Stimulated activated CD4-positive, alpha-beta T cell treated with anti-CD3 and anti-CD28 coated beads, Interleukin-2, amount 100 ng/mL, for 24 hours (primary cell): ENCODE measurements around the gene PNRC1.
"Not testable (repeated sequence)": the region's sequence is repeated elsewhere in the genome, so short reads cannot be mapped to it uniquely, and the experiment has no call there.

Source experiments
- DNase-seq, 2 donors: peaks; one replicate each; pipeline ENCODE4 v3.0.0-alpha.2; 2020

PNRC1 gene

DNA sequence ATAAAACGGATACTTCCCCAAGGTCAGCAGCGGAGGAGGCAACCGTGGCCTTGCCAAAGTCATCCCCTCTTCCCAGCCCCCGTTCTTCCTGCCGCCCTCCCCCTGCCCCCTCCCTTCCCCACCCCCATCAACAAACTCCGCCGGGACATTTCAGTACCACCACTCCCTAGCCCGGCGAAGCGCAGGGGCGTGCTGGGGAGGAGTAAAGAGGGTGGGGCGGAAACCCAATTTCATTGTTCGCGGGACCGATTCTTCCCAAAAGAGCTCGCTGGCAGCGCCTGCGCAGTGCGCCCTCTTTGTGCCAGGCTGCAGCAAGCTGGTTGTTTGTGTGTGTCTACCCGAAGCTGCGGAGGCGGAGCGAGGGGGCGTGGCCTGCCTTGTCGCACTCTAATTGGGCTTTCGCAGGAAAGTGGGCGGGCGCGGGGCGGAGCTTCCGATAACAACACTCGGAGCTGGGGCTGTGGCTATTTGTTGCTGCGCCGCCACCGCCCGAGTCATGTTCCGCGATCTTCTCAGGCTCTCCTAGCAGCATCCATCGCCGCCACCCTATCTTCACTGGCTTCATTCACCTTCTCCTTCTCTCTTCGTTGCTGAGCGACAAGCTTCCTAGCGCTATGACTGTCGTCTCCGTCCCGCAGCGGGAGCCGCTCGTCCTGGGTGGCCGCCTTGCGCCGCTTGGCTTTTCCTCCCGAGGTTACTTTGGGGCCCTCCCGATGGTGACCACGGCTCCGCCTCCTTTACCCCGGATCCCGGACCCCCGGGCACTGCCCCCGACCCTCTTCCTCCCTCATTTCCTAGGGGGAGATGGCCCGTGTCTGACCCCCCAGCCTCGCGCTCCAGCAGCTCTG lies at the start of gene PNRC1:
Gene PNRC1 (plus strand): TSS at position 471 of the 848 bp plus-strand sequence. CDS start 144 bp downstream, at position 615.
- DNase-seq, result peak; percentile 100

DNA sequence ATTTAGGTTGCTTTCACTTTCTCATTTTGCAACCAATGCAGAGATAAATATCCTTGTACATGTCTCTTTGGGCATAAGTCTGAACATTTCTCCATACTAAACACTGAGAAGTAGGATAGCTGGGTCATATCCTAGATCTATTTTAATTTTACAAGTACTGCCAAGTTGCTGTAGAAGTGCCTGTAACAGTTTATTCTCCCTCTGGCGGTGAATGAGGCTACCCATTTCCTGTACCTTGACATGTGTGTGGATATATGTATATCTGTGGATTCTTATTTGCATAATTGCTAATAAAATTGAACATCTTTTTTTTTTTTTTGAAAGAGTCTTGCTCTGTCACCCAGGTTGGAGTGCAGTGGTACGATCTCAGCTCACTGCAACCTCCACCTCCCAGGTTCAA lies 48.0 kb upstream of the PNRC1 start:
- no peak for DNase-seq

DNA sequence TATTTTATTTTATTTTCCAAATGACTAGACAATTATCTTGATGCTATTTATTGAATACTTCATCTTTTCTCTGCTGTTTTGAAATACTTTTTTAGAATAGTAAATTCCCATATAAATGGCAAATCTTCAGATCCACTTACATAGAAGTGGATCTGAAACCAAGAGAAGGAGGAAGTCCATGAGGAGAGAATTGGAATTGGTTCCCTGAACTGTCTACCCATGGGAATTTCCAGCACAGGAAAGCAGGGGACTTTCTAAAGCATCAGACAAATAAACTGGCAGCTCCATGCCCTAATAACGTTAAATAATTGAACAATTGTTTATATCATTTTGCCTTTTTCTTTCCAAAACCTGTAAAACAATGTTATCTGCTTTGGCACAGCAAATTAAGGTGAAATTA lies 47.1 kb upstream of the PNRC1 start:
- DNase-seq, result no peak

DNA sequence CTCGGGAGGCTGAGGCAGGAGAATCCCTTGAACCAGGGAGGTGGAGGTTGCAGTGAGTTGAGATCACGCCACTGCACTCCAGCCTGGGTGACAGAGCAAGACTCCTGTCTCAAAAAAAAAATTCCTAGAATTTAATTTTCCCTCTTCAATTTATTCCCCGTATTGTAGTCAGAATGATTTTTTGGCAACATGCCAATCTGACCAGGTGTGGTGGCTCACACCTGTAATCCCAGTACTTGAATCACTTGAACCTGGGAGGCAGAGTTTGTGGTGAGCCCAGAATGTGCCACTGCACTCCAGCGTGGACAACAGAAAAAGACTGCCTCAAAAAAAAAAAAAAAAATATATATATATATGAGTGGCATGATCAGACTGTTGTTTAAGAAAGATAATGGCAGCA lies 46.4 kb upstream of the PNRC1 start:
- DNase-seq, result not testable (repeated sequence)

DNA sequence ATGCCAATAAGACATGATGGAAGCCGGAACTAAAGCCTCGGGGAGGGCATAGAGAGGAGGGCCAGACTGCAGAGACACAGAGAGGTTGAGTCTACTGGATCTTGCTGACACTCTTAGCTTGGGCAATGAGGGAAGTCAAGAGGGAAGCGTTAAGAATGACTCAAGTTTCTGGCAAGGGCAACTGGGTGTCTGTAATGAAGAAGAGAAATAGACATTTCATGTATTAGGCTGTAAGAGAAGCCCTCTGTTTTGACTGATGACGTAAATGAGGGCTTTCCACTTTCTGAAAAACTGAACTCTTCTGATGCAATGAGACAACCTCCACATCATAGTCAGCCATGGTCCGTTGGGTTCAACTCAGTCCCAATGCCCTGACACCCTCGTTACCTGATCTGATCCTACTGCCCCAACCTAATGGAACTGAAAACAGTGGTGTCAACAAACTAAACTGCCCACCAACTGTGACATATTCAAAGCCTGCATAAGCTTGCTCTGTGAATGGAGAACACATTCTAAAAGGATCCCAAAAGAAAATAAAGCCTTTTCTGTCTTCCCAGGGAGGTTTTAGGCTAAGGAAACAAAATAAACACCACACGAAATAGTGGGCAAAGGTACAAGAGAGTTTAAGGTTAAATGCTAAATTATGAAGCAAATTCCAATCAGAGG lies 45.8 kb upstream of the PNRC1 start:
- DNase-seq, result no peak

GRCh38 chr6:89035252-89036101 lies 45.1 kb upstream of the PNRC1 start:
- no peak for DNase-seq

DNA sequence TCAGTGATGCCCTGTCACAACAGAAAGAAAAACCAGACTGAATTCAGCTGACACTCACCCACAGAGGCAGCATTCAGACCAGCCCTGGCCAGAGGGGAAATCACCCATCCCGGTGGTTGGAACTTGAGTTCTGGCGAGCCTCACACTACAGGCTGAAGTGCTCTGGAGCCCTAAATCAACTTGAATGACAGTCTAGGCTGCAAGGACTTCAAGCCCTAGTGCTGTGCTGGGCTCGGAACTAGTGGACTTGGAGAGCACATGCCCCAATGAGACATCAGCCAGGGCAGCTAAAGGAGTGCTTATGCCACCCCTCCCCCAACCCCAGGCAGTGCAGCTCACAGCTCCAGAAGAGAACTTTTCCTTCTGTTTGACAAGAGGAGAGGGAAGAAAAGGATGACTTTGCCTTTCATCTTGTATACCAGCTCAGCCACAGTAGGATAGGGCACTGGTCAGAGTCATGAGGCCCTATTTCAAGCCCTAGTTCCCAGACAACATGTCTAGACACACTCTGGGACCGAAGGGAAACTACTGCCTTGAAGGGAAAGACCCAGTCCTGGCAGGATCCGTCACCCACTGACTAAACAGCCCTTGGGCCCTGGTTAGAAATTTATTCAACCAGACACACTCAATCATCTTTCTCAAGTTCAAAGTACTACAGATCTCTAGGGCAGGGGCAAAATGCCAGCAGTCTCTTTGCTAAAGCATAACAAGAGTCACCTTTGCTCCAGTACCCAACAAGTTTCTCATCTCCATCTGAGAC lies 43.2 kb upstream of the PNRC1 start:
- no peak for DNase-seq

DNA sequence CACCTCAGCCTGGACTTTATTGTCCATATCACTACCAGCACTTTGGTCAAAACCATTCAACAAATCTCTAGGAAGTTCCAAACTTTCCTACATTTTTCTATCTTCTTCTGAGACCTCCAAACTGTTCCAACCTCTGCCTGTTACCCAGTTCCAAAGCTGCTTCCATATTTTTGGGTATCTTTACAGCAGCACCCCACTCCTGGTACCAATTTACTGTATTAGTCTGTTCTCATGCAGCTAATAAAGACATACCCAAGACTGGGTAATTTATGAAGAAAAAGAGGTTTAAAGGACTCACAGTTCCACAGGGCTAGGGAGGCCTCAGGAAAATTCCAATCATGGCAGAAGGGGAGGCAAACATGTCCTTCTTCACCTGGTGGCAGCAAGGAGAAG lies 42.7 kb upstream of the PNRC1 start:
- not testable (repeated sequence) for DNase-seq

- no peak for DNase-seq
Observed at GRCh38 chr6:89042664-89043063, 37.9 kb upstream of the PNRC1 start.

DNA sequence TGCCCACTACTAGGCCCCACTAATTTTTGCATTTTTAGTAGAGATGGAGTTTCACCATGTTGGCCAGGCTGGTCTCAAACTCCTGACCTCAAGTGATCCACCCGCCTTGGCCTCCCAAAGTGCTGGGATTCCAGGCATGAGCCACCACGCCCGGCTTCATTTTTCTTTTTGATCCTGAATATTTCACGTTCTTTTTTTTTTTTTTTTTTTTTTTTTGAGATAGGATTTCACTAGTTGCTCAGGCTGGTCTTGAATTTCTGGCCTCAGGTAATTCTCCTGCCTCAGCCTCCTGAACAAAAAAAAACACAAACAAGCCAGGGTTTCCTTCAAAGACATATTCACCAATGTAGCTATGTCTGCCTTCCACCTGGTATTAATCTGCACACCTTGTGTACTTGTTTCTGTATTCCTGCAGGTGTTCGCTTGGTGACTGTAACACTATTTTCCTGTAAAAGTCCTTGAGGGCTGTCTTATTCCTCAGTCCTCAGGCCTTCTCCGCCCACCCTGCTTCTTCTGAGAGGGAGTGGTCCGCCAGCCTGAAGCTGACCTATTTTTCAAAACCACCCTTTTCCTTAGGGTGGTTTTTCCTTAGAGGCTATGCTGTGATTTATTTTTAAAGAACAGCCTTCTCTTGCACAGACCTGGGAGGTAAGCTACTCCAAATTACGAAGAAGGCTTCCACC lies 36.1 kb upstream of the PNRC1 start:
- DNase-seq, result no peak

DNA sequence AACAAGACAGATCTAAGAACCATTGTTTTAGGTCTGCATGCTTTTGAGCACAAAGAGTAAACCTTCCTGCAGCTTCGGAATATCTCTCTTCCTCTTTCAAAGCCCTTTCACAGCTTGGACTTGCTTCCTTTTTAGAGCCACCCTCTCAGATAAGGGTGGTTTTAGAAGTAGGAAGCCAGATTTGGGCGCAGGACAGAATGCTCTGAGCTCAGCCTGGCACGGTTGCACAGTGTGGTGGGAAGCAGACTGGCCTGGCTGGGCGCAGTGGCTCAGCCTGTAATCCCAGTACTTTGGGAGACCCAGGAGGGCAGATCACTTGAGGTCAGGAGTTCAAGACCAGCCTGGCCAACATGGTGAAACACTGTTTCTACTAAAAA lies 35.6 kb upstream of the PNRC1 start:
- DNase-seq, result no peak

GRCh38 chr6:89045576-89045975 lies 35.0 kb upstream of the PNRC1 start:
- DNase-seq, result no peak

GRCh38 chr6:89047473-89047872 lies 33.1 kb upstream of the PNRC1 start:
- no peak for DNase-seq

GRCh38 chr6:89048288-89048923 lies 32.1 kb upstream of the PNRC1 start:
- DNase-seq, result no peak

GRCh38 chr6:89048985-89049384 lies 31.6 kb upstream of the PNRC1 start:
- no peak for DNase-seq

GRCh38 chr6:89050155-89050554 lies 30.4 kb upstream of the PNRC1 start:
- DNase-seq, result no peak

- no peak for DNase-seq
Observed at GRCh38 chr6:89050697-89051096, 29.9 kb upstream of the PNRC1 start.

DNA sequence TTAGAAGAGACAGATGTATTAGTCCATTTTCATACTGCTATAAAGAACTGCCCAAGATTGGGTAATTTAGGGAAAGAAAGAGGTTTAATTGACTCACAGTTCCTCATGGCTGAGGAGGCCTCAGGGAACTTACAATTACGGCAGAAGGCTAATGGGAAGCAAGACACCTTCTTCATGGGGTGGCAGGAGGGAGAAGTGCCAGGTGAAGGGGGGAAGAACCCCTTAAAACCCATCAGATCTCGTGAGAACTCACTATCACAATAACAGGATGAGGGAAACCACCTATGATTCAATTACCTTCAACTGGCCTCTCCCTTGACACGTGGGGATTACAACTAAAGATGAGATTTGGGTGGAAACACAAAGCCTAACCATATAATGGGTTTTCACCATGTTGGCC lies 28.9 kb upstream of the PNRC1 start:
- no peak for DNase-seq

DNA sequence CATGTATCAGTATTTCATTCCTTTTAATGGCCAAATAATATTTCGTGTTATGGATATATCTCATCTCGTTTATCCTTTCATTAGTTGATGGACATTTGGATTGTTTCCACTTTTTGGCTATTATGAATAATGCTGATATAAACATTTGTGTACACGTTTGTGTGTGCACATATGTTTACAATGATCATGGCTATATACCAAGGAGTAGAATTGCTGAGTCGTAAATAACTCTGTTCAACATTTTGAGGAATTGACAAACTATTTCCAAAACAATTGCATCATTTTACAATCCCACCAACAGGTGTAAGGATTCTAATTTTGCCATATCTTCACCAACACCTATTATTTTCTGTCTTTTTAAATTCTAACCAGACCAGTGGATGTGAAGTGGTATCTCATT lies 26.3 kb upstream of the PNRC1 start:
- no peak for DNase-seq

DNA sequence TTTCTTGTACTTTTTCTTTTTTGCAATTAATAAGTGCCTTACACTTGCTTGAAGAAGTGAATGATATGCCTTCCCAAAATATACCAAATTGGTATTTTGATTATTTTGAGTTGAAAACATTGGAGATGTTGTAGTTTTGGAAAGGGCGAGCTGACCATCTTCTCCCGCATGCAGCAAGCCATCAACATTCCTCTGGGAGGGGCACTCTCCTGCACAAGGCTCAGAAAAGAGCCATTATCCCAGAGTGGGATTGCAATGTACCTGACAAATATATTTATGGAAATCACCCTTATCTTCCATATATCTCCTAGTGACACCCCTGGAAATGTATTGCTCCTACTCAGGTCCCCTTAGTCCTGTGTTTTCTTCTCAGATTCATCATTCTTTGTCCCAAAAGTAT lies 22.8 kb upstream of the PNRC1 start:
- no peak for DNase-seq

DNA sequence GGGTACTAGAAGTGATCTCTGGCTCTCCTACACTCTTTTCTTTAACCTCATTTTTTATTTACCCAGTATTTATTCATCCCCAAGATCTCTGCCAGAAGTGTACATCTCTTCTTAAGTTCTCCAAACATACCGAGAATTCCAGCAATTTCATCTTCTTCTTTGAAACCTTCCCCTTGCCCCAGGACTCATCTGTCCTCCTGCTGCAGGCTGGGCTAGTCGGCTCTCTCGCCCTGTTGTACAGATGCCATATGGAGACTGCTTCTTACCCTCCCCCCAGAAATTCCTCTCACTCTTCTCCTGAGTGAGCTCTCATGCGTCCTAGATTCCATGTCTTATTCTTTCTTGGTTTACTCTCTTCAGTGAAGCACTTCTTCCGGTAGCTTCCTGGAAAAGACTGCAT lies 21.9 kb upstream of the PNRC1 start:
- no peak for DNase-seq

DNA sequence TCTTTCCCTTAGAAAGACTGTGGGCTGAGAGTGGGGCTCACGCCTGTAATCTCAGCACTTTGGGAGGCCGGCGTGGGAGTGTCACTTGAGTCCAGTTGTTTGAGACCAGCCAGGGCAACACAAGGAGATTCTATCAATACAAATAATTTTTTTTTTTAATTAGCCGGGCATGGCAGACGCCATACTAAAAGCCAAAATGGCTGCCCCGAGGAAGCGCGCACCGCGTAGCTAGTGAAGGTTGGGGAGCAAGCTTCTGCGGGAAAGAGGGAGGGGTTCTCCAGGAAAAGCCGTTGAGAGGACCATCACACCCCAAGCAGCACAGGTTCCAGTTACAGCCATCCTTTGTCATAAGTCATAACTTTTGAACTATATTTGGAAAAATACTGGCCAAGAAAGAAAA lies 21.3 kb upstream of the PNRC1 start:
- DNase-seq, result no peak
